Sigmoid colon (tissue), 7 donors: ENCODE measurements around the gene CPE. TPM values are rescaled to one million over a fixed set of nuclear protein-coding genes. Genes with fewer than 3 reads are reported as not detected.

Experiments used
- DNase-seq: peaks from one replicate; pipeline ENCODE4 v3.0.0-alpha.2; 2019
- H3K27ac ChIP-seq, 4 donors: fragments of 200-600 bp; sonication (generic); one replicate each; pipeline ENCODE4 v1.5.1; 2016 to 2019; ENCODE audit warnings: mild to moderate bottlenecking in 1 of 4
- H3K27me3 ChIP-seq, 3 donors: fragments of 200-600 bp; sonication (generic); one replicate each; pipeline ENCODE4 v1.5.1; 2019; ENCODE audit warnings: mild to moderate bottlenecking in 1 of 3
- H3K36me3 ChIP-seq, 4 donors: fragments of 200-600 bp; sonication (generic); one replicate each; pipeline ENCODE4 v1.5.1; 2016 to 2019
- H3K4me1 ChIP-seq, 4 donors: fragments of 200-600 bp; sonication (generic); one replicate each; pipeline ENCODE4 v1.5.1; 2017 to 2019
- H3K4me3 ChIP-seq, 4 donors: fragments of 200-600 bp; sonication (generic); one replicate each; pipeline ENCODE4 v1.5.1; 2017 to 2019; ENCODE audit warnings: mild to moderate bottlenecking in 2 of 4, moderate library complexity in 1 of 4
- H3K9me3 ChIP-seq, 4 donors: fragments of 200-600 bp in 3 of 4; sonication (generic) in 3 of 4; one replicate each; pipeline versions ENCODE4 v1.5.1 to v1.6.1; 2013 to 2019
- CTCF ChIP-seq, 4 experiments: fragments of 450-650 bp in 3 of 4; fragments of 200-600 bp in 1 of 4; IDR thresholded peaks; one replicate each; pipeline ENCODE4 v1.5.1; 2016 to 2019; ENCODE audit warnings: antibody characterized with exemption in 4 of 4, mild to moderate bottlenecking in 3 of 4, moderate library complexity in 2 of 4
- EP300 ChIP-seq, 4 donors: sonication (generic); formaldehyde crosslinking; IDR thresholded peaks; one replicate each; pipeline ENCODE4 v1.6.1; 2017; ENCODE audit warnings: antibody characterized with exemption in 4 of 4
- POLR2A ChIP-seq, 2 donors: fragments of 450-650 bp; IDR thresholded peaks; one replicate each; pipeline ENCODE4 v1.6.1; 2016; ENCODE audit warnings: antibody characterized with exemption in 2 of 2, mild to moderate bottlenecking in 2 of 2, moderate library complexity in 2 of 2
- POLR2AphosphoS5 ChIP-seq, 4 donors: sonication (generic); formaldehyde crosslinking; IDR thresholded peaks; one replicate each; pipeline ENCODE4 v1.6.1; 2017; ENCODE audit warnings: antibody characterized with exemption in 4 of 4
- WGBS, 2 donors: extraction: QIAGEN DNeasy Blood & Tissue Kit; methylation state at CpG; one replicate each; pipeline ENCODE4 v1.1.7; 2013; 5-methylcytosine and 5-hydroxymethylcytosine counted together
- intact Hi-C: fragments of 100-400 bp; cut with DNase I; formaldehyde crosslinking; loops from one replicate; pipeline ENCODE4 v1.15.1; 2023
- polyA plus RNA-seq, 3 donors: library from polyadenylated mRNA; stranded (reverse); fragments of 200-250 nt; gene quantifications; one replicate each; pipeline ENCODE4 v1.2.3, GENCODE V29; 2013
- total RNA-seq, 4 donors: library from RNA; depleted of rRNA; stranded (reverse); fragments of >200 nt; gene quantifications; one replicate each; pipeline ENCODE4 v1.1.0, GENCODE V29; 2016
- donor health status: healthy with polysubstance abuse.
- donor health status: Bipolar disorder and iron deficiency.
- donor health status: healthy.

Gene CPE
- total RNA-seq, result 10 to 100 TPM; 31.8 to 64.5 (median 48.2) TPM
- polyA plus RNA-seq, result 10 to 100 TPM in 1 of 3 donors, 1 to 10 TPM in 2; 5.4 to 22.7 (median 5.5) TPM

- Histone ChIP-seq H3K4me1 (peaks cover 0 to 8% (median 5%) of the 10 kb centered on the region in 4 donors), H3K27me3 (no peaks in the 10 kb centered on the region), H3K36me3 (no peaks in the 10 kb centered on the region), H3K9me3 (no peaks in the 10 kb centered on the region), H3K4me3 (peak within 1 kb of the TSS; percentile 33 to 67 (median 64)), H3K27ac (peak within 1 kb of the TSS; percentile 70 to 82 (median 78))
- peak; percentile 24 to 80 (median 42) for TF ChIP-seq CTCF (IDR thresholded peaks at IDR 0.05)
- no peak for TF ChIP-seq EP300 (IDR thresholded peaks at IDR 0.05)
- TF ChIP-seq POLR2AphosphoS5 (IDR thresholded peaks at IDR 0.05), result peak; percentile 57 to 87 (median 82)
- peak; percentile 27 to 63 for TF ChIP-seq POLR2A (IDR thresholded peaks at IDR 0.05)
- 1 to 2% methylated on average over 82 of the region's 82 CpGs for WGBS, 2 donors
- intact Hi-C loops, result loop anchor here (10.0 kb wide), 1 partner anchor 86 kb away; no protein-coding TSS in a partner anchor
- DNase-seq, result peak; percentile 82
These were observed at the start of gene CPE for GRCh38 chr4:165378745-165379677. CPE (plus strand) TSS chr4:165379008; CDS start chr4:165379222, 214 bp downstream.

- Histone ChIP-seq H3K4me1 (peaks cover 4 to 20% (median 14%) of the 10 kb centered on the region in 4 donors), H3K9me3 (no peaks in the 10 kb centered on the region), H3K27ac (no peak overlapping the region), H3K36me3 (peaks cover 0 to 16% (median 0%) of the 10 kb centered on the region in 4 donors), H3K4me3 (no peak overlapping the region), H3K27me3 (no peaks in the 10 kb centered on the region)
- intact Hi-C loops, result no loop called here
- DNase-seq, result no peak
- TF ChIP-seq POLR2A (IDR thresholded peaks at IDR 0.05) (no peak), CTCF (IDR thresholded peaks at IDR 0.05) (no peak), POLR2AphosphoS5 (IDR thresholded peaks at IDR 0.05) (no peak), EP300 (IDR thresholded peaks at IDR 0.05) (no peak)
- 73 to 94% methylated on average over 2 of the region's 2 CpGs for WGBS, 2 donors
These were observed 48.7 kb upstream of the CPE start for GRCh38 chr4:165330071-165330470.

- WGBS, 2 donors, result 89% methylated on average over 5 of the region's 5 CpGs
- H3K27ac ChIP-seq, result no peak overlapping the region
- no peaks in the 10 kb centered on the region for H3K27me3 ChIP-seq
- intact Hi-C loops, result no loop called here
- TF ChIP-seq POLR2A (IDR thresholded peaks at IDR 0.05) (no peak), EP300 (IDR thresholded peaks at IDR 0.05) (no peak), POLR2AphosphoS5 (IDR thresholded peaks at IDR 0.05) (no peak), CTCF (IDR thresholded peaks at IDR 0.05) (no peak)
- DNase-seq, result no peak
- peaks cover 0 to 16% (median 0%) of the 10 kb centered on the region in 4 donors for H3K36me3 ChIP-seq
- peaks cover 4 to 20% (median 14%) of the 10 kb centered on the region in 4 donors for H3K4me1 ChIP-seq
- H3K9me3 ChIP-seq, result no peaks in the 10 kb centered on the region
- no peak overlapping the region for H3K4me3 ChIP-seq
These were observed 48.1 kb upstream of the CPE start for GRCh38 chr4:165330666-165331065.

GRCh38 chr4:165331359-165331758 is 47.4 kb upstream of the CPE start:
- no peaks in the 10 kb centered on the region for H3K27me3 ChIP-seq
- no peaks in the 10 kb centered on the region for H3K9me3 ChIP-seq
- TF ChIP-seq EP300 (IDR thresholded peaks at IDR 0.05) (no peak), CTCF (IDR thresholded peaks at IDR 0.05) (no peak), POLR2AphosphoS5 (IDR thresholded peaks at IDR 0.05) (no peak), POLR2A (IDR thresholded peaks at IDR 0.05) (no peak)
- intact Hi-C loops, result no loop called here
- peaks cover 0 to 16% (median 0%) of the 10 kb centered on the region in 4 donors for H3K36me3 ChIP-seq
- DNase-seq, result no peak
- 83 to 86% methylated on average over 1 of the region's 1 CpG for WGBS, 2 donors
- peaks cover 4 to 16% (median 14%) of the 10 kb centered on the region in 4 donors for H3K4me1 ChIP-seq
- no peak overlapping the region for H3K27ac ChIP-seq
- H3K4me3 ChIP-seq, result no peak overlapping the region
